IPS-NIHi7 (cell line): ENCODE data around the gene ARHGAP44.
A peak's percentile ranks its signal among the peaks of the same experiment; 100 is the strongest.
"Not testable (repeated sequence)": the region's sequence is repeated elsewhere in the genome, so short reads cannot be mapped to it uniquely, and the experiment has no call there.

ENCODE experiments used
- DNase-seq: peaks from one replicate; pipeline ENCODE4 v3.0.0; 2012; ENCODE audit warnings: mixed read lengths; ENCODE audit errors: extremely low spot score

ARHGAP44 gene

GRCh38 chr17:12963505-12963904 is 174.2 kb downstream of the ARHGAP44 start:
- no peak for DNase-seq

- DNase-seq, result no peak
Measured at GRCh38 chr17:12964162-12964561, 174.9 kb downstream of the ARHGAP44 start.

- no peak for DNase-seq
Measured at GRCh38 chr17:12964840-12965239, 175.5 kb downstream of the ARHGAP44 start.

- no peak for DNase-seq
Measured at GRCh38 chr17:12965988-12966387, 176.7 kb downstream of the ARHGAP44 start.

GRCh38 chr17:12966413-12966812 is 177.1 kb downstream of the ARHGAP44 start:
- DNase-seq, result no peak

GRCh38 chr17:12967962-12968361 is 178.7 kb downstream of the ARHGAP44 start:
- DNase-seq, result no peak

GRCh38 chr17:12973496-12974004 is 184.3 kb downstream of the ARHGAP44 start:
- DNase-seq, result peak; percentile 49

- DNase-seq, result peak; percentile 68
Measured at GRCh38 chr17:12974005-12974531, 184.8 kb downstream of the ARHGAP44 start.

- peak; percentile 52 for DNase-seq
Measured at GRCh38 chr17:12977008-12977751, 187.9 kb downstream of the ARHGAP44 start.

- not testable (repeated sequence) for DNase-seq
Measured at GRCh38 chr17:12978787-12979186, 189.5 kb downstream of the ARHGAP44 start.

- DNase-seq, result no peak
Measured at GRCh38 chr17:12979246-12979645, 189.9 kb downstream of the ARHGAP44 start.

GRCh38 chr17:12979826-12980500 is 190.7 kb downstream of the ARHGAP44 start:
- no peak for DNase-seq

- no peak for DNase-seq
Measured at GRCh38 chr17:12982224-12982623, 192.9 kb downstream of the ARHGAP44 start.

GRCh38 chr17:12983991-12984884 is 194.9 kb downstream of the ARHGAP44 start:
- no peak for DNase-seq

GRCh38 chr17:12985431-12986293 is 196.4 kb downstream of the ARHGAP44 start:
- no peak for DNase-seq

GRCh38 chr17:12987120-12987519 is 197.8 kb downstream of the ARHGAP44 start:
- DNase-seq, result peak; percentile 46

- DNase-seq, result peak; percentile 16
Measured at GRCh38 chr17:12990041-12990808, 200.9 kb downstream of the ARHGAP44 start.

- DNase-seq, result no peak
Measured at GRCh38 chr17:12990926-12991325, 201.6 kb downstream of the ARHGAP44 start.

GRCh38 chr17:12992676-12993075 is 203.4 kb downstream of the ARHGAP44 start:
- DNase-seq, result no peak

GRCh38 chr17:12993631-12994030 is 204.3 kb downstream of the ARHGAP44 start:
- no peak for DNase-seq
